HFF-Myc (cell line): ENCODE measurements around the gene DCDC2B.

Source experiments
- DNase-seq: peaks from one replicate; pipeline ENCODE4 v3.0.0-alpha.2; 2011; ENCODE audit warnings: low read depth; ENCODE audit errors: extremely low read depth
- H3K4me3 ChIP-seq: replicated peaks from 2 replicates; pipeline ENCODE4 v1.5.1; 2011; ENCODE audit warnings: low read depth, mild to moderate bottlenecking, control low read depth, low read length
- TF ChIP-seq, protein P1 (sequence below): IDR thresholded peaks from 2 replicates; pipeline ENCODE4 v1.5.1; 2012; ENCODE audit warnings: mild to moderate bottlenecking, low read depth, low read length, control low read depth; ENCODE audit errors: missing control alignments

The DCDC2B gene

DNA sequence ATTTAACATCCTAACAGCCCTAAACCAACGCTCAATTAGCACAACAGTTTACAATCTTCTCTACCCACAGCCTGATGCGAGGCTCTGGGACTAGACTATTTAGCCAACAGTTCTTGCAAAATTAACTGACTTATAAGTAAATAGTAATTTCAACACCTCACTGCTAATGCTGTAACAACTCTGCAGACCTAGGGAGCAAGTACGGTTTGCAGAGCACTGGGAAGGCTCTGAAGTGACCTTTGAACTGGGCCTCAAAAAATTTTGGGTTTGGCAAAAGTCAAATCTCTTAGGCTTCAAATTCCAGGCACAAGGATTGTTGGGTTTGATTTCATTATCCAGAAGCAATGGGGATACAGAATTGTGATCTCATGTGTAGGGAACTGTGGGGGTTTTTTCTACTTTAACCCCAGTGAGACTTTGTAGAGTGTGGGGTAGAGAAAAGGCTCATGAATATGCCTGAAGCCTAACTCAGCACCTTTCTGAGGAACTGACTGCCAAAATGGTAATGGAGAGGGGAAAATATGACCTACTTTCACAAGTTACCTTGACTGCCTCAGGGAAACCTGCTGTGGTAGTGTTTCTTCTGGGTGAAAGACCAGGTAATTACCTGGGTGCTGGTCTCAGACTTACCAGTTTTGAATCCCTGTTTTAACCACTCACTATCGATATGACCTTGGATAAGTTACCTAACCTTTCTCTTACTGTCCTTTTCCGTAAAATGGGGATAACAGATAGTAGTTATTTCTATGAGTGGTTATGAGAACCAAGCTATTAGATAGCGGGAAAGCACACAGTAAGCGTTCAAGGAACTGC lies 30.3 kb upstream of the DCDC2B start:
- DNase-seq: no peak
- H3K4me3 ChIP-seq: 0 out of 2 replicates have a peak overlapping the region, but pooled peaks have one; percentile 86
- TF ChIP-seq, protein P1, sequence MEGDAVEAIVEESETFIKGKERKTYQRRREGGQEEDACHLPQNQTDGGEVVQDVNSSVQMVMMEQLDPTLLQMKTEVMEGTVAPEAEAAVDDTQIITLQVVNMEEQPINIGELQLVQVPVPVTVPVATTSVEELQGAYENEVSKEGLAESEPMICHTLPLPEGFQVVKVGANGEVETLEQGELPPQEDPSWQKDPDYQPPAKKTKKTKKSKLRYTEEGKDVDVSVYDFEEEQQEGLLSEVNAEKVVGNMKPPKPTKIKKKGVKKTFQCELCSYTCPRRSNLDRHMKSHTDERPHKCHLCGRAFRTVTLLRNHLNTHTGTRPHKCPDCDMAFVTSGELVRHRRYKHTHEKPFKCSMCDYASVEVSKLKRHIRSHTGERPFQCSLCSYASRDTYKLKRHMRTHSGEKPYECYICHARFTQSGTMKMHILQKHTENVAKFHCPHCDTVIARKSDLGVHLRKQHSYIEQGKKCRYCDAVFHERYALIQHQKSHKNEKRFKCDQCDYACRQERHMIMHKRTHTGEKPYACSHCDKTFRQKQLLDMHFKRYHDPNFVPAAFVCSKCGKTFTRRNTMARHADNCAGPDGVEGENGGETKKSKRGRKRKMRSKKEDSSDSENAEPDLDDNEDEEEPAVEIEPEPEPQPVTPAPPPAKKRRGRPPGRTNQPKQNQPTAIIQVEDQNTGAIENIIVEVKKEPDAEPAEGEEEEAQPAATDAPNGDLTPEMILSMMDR: no peak

DNA sequence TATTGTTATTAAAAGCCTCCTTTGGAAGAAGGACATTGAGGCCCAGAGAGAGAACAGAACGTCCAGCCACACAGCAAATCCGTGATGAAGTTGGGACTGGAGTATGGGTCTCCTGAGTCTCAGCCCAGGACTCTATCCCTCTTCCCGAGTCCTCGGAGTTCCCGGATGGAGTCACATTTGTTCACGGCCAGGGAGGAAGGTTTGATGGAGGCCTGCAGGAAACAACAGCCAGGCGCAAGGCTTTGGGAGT lies 29.8 kb upstream of the DCDC2B start:
- peak overlapping the region; percentile 86 for H3K4me3 ChIP-seq
- no peak for DNase-seq
- TF ChIP-seq, protein P1: no peak

DNA sequence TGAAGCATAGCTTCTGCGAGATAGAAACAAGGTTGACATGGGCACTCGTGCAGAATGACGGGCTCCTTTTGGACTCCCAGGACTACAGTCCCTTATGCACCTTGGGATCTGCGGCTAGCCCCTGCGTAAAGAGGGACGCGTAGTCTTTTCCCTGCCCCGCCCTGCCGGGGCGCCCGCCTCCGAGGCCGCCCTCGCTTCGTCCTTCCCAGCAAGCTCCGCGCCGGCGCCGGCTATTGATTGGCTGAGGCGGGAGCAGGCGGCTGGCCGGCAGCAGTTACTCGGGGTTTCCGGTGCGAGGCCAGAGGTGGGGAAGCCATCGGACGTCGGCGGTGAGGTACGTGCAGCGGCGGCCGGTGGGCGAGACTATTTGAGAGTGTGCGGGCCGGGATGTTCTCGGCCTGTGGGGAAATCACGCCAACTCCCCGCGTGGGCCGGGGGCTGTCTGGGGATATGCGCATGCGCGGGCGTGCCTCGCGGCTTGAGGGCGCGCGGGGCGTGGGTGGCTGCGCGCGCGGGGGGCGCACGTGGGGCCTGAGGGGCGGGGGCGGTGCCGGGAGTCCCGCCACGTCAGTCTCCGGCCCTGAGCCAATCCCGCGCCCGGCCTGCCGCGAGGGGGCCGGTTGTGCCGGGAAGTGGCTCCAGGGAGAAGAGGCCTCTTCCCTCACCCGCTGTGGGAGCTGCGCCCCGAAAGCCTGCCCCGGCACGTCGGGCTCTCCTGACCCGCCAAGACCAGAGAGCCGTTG lies 29.3 kb upstream of the DCDC2B start, which contains the start of gene TXLNA:
TXLNA (plus strand) TSS at position 233 of the 743 bp plus-strand sequence. CDS start 671 bp downstream, outside the sequence.
- TF ChIP-seq, protein P1: peak; percentile 6
- peak within 1 kb of the TSS; percentile 86 for H3K4me3 ChIP-seq
- no peak for DNase-seq

DNA sequence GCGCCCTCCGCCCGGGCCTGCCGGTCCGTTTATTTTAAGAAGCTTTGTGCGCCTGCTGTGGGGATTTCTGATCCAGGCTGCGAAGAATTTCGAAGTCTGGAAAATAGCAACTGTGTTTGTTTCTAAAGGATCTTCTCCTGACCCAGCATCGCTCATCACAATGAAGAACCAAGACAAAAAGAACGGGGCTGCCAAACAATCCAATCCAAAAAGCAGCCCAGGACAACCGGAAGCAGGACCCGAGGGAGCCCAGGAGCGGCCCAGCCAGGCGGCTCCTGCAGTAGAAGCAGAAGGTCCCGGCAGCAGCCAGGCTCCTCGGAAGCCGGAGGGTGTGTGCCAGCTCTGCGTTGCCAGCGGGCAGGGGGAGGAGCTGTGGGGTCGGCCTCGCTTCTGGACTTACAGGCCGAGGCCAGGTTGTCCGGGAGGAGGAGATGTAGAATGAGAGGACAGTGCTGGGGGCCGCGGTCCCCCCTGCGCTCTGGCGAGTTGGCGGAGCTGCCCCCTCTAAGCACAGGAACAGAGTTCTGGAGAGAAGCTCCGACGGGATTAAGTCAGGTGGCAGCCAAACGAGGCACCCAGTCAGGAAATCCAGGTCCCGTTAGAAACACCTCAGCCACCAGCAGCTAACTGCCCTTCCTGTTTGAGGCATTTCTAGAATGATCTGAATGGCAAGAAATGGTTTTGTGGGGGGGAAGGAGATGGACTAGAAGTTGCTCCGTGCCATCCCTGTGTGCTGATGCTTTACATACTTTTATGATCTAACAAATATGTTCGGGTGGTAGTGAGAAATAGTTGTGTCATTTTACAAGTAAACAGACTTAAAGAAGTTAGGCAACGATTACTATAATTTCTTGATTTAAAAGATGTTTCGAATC lies 28.5 kb upstream of the DCDC2B start:
- peak overlapping the region; percentile 86 for H3K4me3 ChIP-seq
- no peak for DNase-seq
- TF ChIP-seq, protein P1: no peak

DNA sequence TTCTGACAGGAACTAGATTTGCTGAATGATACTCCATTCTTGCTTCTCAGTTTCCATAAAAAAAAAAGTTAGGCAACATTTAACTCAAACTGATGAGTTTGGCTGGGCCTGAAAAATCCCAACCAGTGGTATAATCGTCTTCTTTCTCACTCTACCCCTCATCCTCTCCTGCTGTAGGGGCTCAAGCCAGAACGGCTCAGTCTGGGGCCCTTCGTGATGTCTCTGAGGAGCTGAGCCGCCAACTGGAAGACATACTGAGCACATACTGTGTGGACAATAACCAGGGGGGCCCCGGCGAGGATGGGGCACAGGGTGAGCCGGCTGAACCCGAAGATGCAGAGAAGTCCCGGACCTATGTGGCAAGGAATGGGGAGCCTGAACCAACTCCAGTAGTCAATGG lies 27.8 kb upstream of the DCDC2B start:
- H3K4me3 ChIP-seq: peak overlapping the region; percentile 86
- DNase-seq: no peak
- TF ChIP-seq, protein P1: no peak

DNA sequence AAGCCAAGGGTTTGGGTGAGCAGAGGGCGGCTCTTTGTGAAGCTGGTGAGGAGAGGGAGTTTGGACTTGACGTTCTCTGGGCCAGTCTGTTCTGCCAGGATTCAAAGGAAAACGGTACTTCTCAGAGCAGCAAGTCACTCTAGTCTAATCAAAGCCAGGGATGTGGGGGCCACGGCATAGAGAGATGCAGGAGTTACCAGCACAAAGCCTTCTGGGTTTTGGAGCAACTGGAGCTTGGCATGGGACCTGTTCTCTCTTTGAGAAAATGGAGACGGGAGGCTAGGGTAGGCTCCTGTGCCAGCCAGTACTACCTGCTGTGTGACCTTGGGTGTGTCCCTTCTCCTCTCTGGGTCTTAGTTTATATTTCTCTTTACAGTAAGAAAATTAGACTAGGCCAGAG lies 27.3 kb upstream of the DCDC2B start:
- no peak for DNase-seq
- TF ChIP-seq, protein P1: no peak
- peak overlapping the region; percentile 86 for H3K4me3 ChIP-seq
